Middle frontal gyrus (tissue), 1 donor: ENCODE data around the gene COL18A1.

Experiments
- DNase-seq: peaks from one replicate; pipeline ENCODE4 v3.0.0-alpha.2; 2015; ENCODE audit warnings: low spot score; ENCODE audit errors: extremely low spot score

Gene COL18A1

GRCh38 chr21:45504516-45505415 is 99.8 kb downstream of the COL18A1 start:
- DNase-seq = no peak

GRCh38 chr21:45505416-45506021 is 100.6 kb downstream of the COL18A1 start:
- no peak for DNase-seq

- no peak for DNase-seq
Measured at GRCh38 chr21:45506241-45506817, 101.4 kb downstream of the COL18A1 start.

- no peak for DNase-seq
Measured at GRCh38 chr21:45506836-45507522, 102.0 kb downstream of the COL18A1 start.

- no peak for DNase-seq
Measured at GRCh38 chr21:45507523-45507875, 102.5 kb downstream of the COL18A1 start.

GRCh38 chr21:45507888-45508508 is 103.0 kb downstream of the COL18A1 start:
- DNase-seq = no peak

- DNase-seq = no peak
Measured at GRCh38 chr21:45508607-45509565, 103.9 kb downstream of the COL18A1 start.

- DNase-seq = no peak
Measured at GRCh38 chr21:45509566-45510465, 104.9 kb downstream of the COL18A1 start.

GRCh38 chr21:45510466-45510955 is 105.5 kb downstream of the COL18A1 start:
- no peak for DNase-seq

- DNase-seq = no peak
Measured at GRCh38 chr21:45511007-45511406, 106.0 kb downstream of the COL18A1 start.

- no peak for DNase-seq
Measured at GRCh38 chr21:45511661-45512431, 106.9 kb downstream of the COL18A1 start.

GRCh38 chr21:45512626-45513002 is 107.6 kb downstream of the COL18A1 start:
- no peak for DNase-seq

- no peak for DNase-seq
Measured at GRCh38 chr21:45513003-45513717, 108.2 kb downstream of the COL18A1 start.

GRCh38 chr21:45513741-45514310 is 108.9 kb downstream of the COL18A1 start:
- no peak for DNase-seq

- no peak for DNase-seq
Measured at GRCh38 chr21:45514311-45515021, 109.5 kb downstream of the COL18A1 start.

GRCh38 chr21:45515241-45516061 is 110.5 kb downstream of the COL18A1 start:
- no peak for DNase-seq
